COLO668 (cell line): Measurements from ENCODE around the gene MED16.
A peak's percentile ranks its signal among the peaks of the same experiment; 100 is the strongest.

Experiments used
- DNase-seq: peaks from one replicate; lab custom pipeline; 2025; ENCODE audit not compliant: unreplicated experiment; lab: John Stamatoyannopoulos, UW

Gene MED16

DNA sequence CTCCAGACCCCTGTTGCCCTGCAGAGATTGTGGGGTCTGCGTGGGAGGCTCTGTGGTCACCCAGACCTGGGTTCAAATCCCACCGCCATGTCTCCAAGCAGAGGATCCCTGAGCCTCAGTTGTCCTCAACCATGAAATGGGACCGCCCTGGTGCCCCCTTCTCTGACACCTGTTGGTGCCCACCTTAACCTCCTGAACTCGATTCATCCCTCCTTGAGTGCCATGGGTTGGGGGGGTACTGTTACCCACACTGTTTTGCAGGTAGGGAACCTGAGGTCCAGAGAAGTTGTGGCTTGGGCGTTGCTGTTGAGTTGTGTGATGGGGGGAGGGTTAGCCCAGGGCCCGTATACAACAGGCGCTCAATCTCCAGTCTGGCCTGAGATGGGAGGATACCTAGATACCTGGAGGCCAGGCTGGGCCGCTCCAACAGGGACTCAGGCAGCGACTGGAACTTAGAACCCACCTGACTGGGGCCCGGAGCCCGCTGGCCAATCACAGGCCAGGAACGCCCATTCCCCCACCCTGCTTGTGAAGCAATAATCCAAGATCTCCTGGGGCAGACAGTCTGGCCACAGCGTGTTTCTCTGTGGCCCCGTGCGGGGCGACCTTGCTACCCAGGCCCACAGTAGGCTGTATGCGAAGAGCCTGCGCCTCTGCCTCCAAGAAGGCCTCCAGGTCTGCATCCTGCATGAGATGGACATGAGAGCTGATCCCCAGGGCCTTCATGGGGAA is 35.6 kb upstream of the MED16 start:
- DNase-seq = no peak

DNA sequence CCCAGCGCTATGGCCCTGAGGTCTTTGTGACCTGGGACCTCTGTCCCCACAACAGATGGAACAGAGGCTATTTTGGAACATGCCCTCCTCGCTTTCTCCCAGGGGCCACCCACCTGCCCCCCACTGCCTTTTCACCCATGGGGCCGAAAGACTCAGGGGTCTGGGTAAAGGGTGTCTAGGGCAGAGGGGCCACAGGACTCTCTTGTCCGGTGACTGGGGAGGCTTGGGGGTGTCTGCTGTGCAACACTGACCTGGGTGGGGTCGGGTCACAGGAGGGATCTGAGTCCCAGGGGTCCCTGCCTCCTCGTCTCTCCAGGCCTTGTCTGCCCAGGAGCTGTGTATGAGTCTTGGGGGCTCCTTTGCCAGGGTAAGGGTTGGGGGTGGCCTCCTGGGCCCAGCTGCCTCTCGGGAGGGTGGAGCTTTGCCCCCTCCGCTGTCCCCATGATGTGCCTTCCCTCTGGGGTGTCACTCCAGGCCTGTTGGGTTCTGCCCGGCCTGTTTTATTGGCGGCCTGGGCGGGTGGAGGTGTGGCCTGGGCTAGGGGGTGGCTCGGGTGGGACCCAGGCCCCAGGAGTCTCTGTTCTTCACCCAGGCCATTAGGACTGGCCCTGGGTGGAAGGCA is 34.9 kb upstream of the MED16 start:
- no peak for DNase-seq

DNA sequence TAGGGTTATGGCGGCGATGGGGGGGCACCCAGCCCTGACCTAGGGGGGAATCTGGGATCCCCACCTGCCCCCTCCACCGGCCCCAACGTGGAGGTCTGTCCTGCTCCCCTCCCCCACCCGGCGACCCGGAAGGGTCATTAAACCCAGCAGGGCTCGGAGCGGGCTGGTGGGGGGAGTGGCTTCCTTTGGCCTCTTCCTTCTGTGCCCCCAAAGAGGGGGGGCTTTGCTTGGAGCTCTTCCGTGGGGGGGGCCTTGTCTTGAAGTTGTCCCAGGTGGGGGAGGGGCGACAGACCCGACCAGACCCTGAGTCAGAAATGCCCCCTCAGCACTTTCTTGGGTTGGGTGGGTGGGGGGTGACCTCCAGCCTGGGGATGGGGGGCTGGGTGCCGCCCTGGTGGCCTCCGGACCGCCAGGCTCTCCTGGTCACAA is 34.4 kb upstream of the MED16 start:
- no peak for DNase-seq

DNA sequence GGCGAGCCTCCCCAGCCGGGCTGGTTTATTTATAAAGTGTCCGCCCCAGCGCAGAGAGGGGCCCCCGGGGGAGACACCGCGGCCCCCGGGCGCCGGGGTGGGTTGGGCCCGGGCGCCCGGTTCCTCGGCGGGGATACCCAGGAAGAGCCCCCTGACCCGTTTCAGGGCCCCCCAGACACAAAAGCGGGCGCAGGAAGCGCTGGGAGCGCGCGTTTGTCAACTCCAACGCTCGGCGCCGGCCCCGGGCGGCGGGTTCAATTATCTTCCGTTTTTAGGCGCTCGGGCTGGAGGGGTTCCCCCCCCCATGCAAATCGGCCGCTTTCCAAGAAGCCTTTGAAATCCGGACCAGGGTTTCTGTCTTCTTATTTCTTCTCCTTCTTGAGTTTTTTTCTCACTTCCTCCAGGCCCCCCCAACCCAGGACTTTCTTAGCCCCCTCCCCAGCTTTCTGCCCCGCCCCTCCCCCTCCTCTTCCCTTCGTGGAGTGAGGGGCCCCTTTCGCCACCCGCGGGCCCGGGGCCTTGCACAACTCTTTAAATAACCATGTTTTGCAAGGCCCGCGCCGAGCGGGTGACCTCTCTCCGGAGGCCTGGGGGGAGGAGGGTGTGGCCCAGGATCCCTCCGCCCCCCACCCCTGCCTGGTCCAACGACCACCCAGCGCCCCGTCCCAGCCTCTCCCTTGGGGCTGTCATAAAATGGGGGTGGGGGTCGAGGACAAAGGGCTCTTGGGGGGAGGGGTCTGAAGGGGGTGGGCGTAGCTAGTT is 33.8 kb upstream of the MED16 start:
- DNase-seq = peak; percentile 45

DNA sequence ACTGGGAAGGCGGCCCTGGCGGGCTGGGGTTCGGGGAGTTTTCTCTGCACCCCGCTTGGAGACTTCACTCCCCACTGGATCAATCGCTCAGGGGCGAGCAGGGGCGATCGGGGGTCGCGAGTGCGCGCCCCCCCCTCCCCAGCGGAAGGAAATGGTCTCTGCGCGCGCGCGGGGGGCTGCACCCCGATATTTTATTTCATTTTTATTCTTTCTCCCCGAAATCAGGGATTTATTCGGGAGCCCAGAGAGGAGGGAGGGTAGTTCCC is 33.3 kb upstream of the MED16 start:
- DNase-seq = no peak

DNA sequence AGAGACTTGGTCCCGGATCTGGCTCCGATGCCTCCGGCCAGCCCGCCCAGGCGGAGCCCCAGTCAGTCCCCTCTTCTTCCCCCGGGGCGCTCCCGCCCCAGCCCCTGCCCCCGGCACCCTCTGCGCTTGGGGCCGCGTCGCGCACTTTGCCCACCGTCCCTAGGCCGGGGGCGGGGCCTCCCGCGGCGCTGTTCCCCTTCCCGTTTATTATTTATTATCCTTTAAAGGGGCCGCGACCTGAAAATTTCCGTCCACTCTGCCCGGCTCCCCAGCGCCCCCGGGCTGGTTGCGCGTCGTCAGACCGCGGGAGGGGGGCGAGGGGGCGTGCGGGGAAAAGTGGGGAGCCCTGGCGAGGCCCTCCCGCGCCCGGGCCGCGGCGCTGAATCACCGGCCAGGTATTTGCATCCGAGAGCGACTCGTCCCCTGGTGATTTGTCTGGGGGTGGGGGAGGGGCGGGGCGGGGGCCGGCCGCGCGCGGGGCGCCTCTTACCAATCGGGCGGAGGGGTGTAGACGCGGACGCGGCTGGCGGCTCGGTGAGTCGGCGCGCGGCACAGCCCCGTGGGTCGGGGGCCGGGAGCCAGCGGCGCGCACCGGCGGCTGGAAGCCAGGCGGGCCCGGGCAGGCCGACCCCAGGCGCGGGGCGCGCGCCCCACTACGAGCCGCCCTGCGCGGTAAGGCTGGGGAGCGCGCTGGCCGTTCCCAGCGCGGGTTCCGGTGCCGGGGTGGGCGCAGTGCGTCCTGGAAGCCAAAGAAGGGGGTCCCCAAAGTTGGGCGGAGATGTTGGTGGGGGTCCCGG is 32.7 kb upstream of the MED16 start, which contains the start of gene ARID3A:
TSS of gene ARID3A (plus strand) at position 510 of the 797 bp plus-strand sequence. CDS start 3,494 bp downstream, outside the sequence.
- DNase-seq = peak; percentile 86

DNA sequence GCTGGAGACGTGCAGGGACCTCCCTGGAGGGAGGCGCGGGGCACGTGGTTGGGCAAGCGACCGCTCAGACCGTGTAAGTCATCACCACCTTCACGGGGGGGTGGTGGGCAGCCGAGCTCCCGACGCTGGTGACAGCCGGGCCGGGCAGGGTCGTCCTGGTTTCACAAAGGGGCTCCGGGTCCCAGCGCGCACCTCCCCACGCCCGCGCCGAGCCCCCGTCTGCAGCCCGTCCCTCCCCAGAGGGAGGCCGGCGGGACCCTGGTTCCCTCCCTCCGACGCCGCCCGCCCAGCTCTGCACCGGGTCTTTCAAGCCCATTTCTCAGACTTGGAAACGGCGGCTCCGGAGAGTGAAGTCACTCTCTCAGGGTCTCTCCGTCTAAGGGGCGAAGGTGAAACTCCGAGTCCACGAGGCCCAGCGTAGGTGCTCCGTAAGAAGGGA is 32.1 kb upstream of the MED16 start:
- no peak for DNase-seq

DNA sequence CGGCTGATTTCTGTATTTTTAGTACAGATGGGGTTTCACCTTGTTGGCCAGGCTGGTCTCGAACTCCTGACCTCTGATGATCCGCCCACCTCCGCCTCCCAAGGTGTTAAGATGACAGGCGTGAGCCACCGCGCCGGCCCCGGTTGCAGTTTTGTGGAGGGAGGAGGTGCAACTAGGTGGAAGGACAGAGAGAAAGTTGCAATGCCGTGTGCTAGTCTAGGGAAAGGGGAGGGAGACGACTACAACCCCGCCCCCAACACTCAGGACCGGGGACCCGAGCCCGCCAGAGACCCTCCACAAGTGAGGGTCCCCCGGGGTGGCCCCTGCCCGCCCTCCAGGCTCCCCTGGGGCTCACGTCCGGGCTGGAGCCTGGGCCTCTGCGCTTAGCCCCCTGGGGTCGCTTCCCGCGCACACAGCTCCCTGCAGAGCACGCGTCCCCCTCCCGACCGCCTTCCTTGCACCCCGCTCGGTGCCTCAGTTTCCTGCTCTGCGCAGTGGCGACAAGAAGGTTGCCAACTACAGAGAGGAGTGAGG is 31.6 kb upstream of the MED16 start:
- DNase-seq = peak; percentile 16

DNA sequence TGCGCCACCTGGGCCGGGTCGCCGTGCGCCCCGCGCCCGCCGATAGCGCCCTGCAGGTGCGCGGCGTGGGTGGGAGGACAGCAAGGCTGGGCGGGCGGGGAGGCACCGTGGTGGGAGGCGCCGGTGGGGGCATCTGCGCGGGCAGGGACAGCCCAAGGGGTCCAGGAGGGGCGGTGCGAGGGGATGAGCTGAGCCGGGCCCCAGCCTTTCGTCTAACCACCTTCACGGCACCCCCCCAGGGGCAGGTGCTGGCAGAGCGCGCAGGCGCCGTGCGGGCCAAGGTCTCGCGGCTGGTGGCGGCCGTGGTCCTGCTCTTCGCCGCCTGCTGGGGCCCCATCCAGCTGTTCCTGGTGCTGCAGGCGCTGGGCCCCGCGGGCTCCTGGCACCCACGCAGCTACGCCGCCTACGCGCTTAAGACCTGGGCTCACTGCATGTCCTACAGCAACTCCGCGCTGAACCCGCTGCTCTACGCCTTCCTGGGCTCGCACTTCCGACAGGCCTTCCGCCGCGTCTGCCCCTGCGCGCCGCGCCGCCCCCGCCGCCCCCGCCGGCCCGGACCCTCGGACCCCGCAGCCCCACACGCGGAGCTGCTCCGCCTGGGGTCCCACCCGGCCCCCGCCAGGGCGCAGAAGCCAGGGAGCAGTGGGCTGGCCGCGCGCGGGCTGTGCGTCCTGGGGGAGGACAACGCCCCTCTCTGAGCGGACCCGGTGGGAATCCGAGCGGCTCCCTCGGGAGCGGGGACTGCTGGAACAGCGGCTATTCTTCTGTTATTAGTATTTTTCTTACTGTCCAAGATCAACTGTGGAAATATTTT is 27.3 kb upstream of the MED16 start:
- DNase-seq = peak; percentile 88

DNA sequence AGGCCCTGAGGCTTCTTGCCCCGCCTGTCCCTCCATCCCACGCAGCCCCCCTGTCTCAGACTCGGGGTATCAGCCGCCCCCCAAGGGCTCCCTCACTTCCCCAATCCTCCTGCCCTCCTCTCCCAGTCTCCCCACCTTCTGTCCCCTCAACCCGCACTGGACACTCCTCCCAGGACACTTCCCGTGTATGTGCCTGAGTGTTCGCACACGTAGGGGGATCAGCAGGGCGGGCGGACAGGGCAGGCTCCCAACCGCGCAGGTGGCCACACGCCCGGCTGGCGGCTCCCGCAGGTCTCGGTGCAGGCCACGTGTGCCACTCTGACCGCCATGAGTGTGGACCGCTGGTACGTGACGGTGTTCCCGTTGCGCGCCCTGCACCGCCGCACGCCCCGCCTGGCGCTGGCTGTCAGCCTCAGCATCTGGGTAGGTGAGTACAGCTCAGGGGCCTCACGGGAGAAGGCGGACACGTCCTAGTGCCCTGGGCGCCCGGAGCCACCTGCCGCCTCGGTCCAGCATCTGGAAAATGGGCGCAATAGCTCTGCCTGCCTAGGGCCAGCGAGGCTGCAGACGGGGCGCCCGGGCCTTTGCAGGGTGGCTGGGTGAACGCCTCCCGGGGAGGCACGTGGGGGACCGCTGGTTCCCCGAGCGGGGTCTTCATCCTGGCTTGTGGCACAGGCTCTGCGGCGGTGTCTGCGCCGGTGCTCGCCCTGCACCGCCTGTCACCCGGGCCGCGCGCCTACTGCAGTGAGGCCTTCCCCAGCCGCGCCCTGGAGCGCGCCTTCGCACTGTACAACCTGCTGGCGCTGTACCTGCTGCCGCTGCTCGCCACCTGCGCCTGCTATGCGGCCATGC is 26.4 kb upstream of the MED16 start:
- peak; percentile 86 for DNase-seq

DNA sequence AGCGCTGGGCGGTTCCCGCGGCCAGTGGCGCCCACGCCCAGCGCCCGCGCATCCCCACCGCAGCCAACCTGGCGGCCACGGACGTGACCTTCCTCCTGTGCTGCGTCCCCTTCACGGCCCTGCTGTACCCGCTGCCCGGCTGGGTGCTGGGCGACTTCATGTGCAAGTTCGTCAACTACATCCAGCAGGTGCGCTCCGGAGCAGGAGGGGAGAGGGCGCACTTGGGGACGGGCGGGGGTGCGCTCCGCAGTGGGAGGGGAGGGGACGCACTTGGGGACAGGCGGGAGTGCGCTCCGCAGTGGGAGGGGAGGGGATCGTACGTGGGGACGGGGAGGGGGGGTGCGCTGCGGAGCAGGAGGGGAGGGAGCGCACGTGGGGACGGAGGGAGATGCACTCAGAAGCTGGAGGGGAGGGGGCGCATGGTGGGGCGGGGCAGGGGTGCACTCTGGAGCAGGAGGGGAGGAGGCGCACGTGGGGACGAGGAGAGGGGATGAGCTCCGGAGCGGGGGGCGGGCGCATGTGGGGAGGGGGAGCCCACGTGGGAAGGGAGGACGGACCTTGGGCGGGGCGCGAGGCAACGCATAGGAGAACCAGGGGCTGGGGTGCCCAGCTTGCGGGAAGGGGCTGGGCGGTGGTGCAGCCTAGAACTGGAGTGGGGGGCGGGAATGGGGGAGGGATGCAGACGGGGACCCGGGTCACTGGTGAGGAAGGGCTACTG is 25.7 kb upstream of the MED16 start:
- DNase-seq = peak; percentile 34

DNA sequence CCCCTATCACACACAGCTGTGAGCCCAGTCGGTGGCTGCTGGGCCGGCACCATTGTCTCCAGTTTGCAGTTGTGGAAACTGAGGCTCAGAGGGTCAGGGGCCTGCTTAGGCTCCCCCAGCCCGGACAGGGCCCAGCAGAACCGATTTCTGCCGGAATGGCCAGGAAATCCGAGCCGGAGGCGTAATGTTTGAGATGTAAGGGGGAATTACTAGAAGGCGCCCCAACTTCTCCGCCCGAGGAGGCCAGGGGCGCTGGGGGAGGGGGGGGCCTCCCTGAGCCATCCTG is 25.1 kb upstream of the MED16 start:
- no peak for DNase-seq

DNA sequence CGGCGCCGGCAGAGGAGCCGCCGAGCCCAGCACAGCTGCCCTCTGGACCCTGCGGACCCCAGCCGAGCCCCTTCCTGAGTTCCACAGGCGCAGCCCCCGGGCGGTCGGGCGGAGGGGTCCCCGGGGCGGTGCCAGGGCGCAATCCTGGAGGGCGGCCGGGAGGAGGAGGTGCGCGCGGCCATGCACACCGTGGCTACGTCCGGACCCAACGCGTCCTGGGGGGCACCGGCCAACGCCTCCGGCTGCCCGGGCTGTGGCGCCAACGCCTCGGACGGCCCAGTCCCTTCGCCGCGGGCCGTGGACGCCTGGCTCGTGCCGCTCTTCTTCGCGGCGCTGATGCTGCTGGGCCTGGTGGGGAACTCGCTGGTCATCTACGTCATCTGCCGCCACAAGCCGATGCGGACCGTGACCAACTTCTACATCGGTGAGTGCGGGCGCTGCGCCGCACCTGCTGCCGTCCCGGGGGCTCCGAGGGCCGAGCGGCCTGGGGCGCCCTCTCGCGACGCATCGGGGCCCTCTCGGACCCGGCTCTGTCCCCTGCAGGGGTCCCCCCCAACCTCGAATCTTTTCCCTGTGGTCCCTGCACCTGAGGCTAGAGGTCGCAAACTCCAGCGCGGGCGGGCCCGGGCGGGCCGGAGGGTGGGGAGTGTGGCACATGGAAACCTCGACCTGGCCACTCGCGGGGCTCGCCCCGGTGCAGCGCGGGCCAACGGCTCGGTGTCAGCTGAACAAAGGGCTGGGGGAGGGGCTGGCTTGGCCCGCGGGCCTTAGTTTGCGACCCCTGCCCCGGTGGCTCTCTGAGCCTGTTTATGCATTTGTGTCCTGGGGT is 24.6 kb upstream of the MED16 start, which contains the start of gene KISS1R:
TSS of gene KISS1R (plus strand) at position 11 of the 829 bp plus-strand sequence. CDS start at position 181, 170 bp downstream.
- peak; percentile 61 for DNase-seq

DNA sequence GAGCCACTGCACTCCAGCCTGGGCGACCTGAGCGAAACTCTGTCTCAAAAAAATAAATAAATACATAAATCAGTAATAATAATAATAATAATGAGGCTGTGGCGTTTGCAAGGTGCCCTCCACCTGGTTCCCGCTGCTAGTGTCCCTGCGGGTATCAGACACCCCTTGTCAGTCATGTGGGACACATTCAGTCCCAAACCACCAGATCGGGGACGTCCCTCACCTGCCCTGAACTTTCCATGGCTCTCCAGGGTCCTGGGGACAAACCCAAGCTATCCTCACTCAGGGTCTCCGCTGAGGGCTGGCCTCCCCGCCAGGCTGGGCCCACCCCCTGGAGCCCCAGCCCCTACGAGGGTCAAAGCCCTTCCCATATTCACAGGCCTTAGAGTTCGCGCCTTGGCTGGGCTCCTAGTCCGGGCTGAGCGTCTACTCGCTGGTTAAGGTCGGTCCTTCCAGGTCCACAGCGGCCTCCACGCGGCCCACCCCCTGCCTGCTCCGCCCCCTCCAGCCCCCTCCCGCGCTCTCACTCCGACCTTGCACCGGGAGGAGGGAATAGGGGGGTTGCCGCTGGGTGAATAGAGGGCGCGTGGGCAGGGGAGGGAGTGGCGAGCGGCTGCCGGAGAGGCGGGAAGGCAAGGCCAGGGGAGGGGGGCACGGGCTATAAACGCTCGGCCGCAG is 23.8 kb upstream of the MED16 start:
- no peak for DNase-seq

DNA sequence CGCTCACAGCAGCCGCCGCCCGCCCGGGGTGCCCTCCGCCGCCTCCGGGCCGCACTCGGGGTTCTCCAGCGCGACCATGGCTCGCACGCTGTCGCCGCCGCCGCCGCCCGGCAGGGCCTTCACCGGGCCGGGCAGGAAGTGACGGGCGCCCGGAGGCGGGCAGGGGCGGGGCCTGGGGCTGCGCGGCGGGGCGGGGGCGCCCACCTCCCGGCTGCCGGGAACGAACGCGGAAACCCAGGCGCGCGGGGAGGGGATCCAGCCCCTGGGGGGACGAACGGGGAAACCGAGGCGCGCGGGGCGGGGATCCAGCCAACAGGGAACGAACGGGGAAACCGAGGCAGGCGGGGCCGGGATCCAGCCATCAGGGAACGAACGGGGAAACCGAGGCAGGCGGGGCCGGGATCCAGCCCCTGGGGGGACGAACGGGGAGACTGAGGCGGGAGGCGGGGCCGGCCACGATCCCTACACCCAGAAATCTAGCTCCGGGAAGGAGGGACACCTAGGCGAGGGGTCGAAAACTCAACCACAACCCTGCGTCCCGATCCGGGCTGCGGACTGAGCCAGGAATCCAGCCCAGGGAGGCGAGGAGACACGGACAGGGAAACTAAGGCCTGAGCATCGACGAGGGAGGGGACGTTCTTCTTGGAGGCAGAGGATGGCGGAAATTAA is 20.2 kb upstream of the MED16 start, which contains the start of gene R3HDM4:
TSS of gene R3HDM4 (minus strand) at position 140 of the 669 bp plus-strand sequence. CDS start at position 78, 62 bp downstream.
- peak; percentile 83 for DNase-seq
